Measurements from ENCODE around the gene INHBC.
"Not testable (repeated sequence)": the region's sequence is repeated elsewhere in the genome, so short reads cannot be mapped to it uniquely, and the experiment has no call there.

Gene INHBC

DNA sequence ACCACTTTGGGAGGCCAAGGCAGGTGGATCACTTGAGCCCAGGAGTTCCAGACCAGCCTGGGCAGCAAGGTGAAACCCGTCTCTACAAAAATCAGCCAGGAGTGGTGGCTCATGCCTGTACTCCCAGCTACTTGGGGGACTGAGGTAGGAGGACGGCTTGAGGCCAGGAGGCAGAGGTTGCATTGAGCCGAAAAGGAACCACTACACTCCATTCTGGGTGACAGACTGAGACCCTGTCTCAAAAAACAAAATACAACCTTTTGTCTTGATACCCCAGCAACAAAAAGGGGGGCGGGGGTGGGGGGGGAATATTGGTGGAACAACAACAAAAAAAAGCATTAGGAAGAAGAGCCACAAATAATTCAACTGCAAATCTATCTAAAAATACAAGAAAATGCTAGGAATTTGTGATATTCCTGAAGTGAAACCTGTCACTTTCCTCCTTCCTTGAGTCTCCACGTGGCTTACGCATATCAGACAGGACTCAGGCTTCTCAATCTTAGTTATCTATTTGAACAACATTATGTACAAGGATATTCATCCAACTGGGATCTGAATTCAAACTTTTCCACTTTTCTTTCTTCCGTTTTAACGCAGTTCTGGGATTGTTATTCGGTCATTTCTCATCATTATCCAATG lies 5.0 kb upstream of the INHBC start:
- peak in 1 of 4 experiments; percentile 23 for DNase-seq

GRCh38 chr12:57430112-57430930 lies 4.3 kb upstream of the INHBC start:
- DNase-seq = peak in 1 of 4 experiments; percentile 84

GRCh38 chr12:57430931-57431566 lies 3.5 kb upstream of the INHBC start, which contains the start of gene R3HDM2:
Gene R3HDM2 (minus strand): TSS chr12:57431043. CDS start chr12:57310428, 120,615 bp downstream.
- peak; percentile 97 to 98 (median 98) for DNase-seq

GRCh38 chr12:57431654-57432188 lies 2.9 kb upstream of the INHBC start:
- no peak for DNase-seq

DNA sequence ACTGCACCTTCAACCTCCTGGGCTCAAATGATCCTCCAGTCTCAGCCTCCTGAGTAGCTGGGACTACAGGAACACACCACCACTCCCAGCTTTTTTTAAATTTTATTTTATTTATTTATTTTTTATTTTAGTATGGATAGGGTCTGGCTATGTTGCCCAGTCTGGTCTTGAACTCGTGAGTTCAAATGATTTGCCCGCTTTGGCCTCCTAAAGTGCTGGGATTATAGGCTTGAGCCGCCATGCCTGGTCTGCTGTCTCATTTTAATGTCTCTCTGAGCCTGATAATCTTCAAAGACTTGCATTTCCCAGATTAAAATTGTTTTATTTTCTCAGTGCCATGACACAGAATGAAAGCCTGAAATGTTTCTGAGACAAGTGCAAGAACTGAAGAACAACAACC lies 1.2 kb upstream of the INHBC start:
- no peak for DNase-seq

GRCh38 chr12:57435293-57435692 lies 709 bp downstream of the INHBC start:
- no peak for DNase-seq

DNA sequence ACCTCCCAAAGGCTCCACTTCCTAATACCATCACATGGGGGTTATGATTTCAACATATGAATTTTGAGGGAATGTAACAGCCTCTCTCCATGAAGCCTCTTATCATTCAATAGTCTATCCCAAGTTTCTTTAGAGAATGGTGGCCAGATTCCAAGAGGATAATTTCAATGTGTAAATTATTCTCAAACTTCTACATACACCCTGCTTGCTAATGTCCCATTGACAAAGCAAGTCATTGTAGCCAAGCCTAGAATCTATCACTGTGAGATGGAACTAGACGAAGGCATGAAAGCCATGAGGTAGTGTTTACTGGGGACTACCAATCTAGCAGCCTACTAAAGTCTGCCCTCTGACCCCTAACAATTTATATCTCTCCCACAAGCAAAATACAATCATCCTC lies 3.8 kb downstream of the INHBC start:
- DNase-seq = no peak

GRCh38 chr12:57439762-57440266 lies 5.2 kb downstream of the INHBC start:
- DNase-seq = no peak

- not testable (repeated sequence) for DNase-seq
These were observed 6.8 kb downstream of the INHBC start for GRCh38 chr12:57441393-57441792.

DNA sequence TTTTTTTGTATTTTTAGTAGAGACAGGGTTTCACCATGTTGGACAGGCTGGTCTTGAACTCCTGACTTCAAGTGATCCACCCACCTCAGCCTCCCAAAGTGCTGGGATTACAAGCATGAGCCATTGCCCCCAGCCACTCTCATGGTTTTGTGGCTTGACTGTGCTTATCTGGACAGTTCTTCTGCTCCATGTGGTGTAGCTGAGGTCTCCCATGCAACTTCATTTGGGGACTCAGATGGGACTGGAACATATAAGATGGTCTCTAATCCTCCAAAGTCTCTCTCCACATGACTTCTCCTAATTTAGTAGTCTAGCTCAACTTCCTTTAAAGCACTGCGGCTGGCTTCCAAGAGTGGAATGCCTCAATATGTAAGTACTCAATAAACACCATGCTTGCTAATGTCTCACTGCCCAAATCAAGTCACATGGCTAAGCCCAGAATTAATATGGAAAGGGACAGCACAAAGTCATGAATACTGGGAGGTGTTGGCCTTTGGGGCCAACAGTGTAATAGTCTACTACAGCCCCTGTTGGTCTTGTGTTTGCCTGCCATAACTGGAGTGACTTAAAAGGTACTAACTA lies 7.4 kb downstream of the INHBC start:
- peak in 1 of 4 experiments; percentile 33 for DNase-seq

DNA sequence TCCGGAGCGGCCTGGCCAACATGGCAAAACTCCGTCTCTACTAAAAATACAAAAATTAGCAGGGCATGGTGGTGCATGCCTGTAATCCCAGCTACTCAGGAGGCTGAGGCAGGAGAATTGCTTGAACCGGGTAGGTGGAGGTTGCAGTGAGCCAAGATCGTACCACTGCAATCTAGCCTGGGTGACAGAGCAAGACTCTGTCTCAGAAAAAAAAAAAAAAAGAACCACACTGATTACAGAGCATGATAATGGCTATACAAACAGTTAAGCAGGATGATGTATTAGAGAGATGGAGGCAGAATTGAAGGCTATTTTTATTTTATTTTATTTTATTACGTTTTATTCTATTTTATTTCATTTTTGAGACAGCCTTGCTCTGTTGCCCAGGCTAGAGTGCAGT lies 9.8 kb downstream of the INHBC start:
- not testable (repeated sequence) for DNase-seq

GRCh38 chr12:57444744-57445143 lies 10.2 kb downstream of the INHBC start:
- DNase-seq = no peak

DNA sequence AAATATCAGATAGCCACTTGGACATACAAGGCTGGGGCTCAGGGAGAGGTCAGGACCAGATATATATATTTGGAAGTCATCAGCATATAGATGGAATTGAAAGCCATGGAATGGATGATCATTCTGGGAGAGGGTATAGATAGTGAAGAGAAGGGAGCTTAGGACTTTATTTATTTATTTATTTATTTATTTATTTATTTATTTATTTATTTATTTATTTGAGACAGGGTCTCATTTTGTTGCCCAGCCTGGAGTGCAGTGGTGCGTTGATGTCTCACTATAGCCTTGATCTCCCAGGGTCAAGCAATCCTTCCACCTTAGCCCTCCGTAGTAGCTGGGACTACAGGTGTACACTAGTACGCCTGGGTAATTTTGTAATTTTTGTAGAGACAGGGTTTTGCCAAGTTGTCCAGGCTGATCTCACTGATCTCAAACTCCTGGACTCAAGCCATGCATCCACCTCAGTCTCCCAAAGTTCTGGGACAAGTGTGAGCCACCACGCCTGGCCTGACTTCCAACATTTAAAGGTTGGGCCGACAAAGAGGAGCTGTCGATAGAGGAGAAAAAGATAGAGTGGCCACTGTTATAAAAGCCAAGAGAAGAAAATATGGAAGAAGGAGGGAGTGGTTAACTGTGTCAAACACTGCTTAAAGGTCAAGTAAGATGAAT lies 11.8 kb downstream of the INHBC start:
- no peak for DNase-seq

DNA sequence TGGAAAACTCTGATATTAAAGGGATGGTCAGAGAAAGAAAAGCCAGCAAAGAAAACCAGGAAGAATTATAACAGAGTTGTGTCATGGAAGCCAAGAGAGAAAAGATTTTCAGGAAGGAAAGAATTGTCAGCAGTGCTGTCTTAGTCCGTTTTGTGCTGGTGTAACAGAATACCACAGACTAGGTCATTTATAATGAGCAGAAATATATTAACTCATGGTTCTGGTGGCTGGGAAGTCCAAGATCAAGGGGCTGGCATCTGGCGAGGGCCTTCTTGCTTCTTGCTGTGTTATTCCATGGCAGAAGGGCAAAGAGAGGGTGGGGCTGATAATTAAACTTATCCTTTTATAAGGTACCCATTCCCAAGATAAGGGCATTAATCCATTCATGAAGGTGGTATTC lies 14.1 kb downstream of the INHBC start:
- no peak for DNase-seq

DNA sequence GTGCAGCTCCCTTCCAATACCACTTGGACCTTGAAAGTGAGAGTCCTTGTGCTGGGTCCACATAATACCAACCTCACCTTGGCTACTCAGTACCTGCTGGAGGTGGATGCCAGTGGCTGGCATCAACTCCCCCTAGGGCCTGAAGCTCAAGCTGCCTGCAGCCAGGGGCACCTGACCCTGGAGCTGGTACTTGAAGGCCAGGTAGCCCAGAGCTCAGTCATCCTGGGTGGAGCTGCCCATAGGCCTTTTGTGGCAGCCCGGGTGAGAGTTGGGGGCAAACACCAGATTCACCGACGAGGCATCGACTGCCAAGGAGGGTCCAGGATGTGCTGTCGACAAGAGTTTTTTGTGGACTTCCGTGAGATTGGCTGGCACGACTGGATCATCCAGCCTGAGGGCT lies 14.8 kb downstream of the INHBC start:
- no peak for DNase-seq

DNA sequence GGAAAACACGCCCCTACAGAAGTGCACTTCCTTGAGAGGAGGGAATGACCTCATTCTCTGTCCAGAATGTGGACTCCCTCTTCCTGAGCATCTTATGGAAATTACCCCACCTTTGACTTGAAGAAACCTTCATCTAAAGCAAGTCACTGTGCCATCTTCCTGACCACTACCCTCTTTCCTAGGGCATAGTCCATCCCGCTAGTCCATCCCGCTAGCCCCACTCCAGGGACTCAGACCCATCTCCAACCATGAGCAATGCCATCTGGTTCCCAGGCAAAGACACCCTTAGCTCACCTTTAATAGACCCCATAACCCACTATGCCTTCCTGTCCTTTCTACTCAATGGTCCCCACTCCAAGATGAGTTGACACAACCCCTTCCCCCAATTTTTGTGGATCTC lies 15.5 kb downstream of the INHBC start:
- DNase-seq = no peak

GRCh38 chr12:57451233-57451778 lies 16.7 kb downstream of the INHBC start:
- no peak for DNase-seq

GRCh38 chr12:57452181-57452936 lies 17.8 kb downstream of the INHBC start:
- DNase-seq = peak in 3 of 4 experiments; percentile 10 to 51 (median 40)

DNA sequence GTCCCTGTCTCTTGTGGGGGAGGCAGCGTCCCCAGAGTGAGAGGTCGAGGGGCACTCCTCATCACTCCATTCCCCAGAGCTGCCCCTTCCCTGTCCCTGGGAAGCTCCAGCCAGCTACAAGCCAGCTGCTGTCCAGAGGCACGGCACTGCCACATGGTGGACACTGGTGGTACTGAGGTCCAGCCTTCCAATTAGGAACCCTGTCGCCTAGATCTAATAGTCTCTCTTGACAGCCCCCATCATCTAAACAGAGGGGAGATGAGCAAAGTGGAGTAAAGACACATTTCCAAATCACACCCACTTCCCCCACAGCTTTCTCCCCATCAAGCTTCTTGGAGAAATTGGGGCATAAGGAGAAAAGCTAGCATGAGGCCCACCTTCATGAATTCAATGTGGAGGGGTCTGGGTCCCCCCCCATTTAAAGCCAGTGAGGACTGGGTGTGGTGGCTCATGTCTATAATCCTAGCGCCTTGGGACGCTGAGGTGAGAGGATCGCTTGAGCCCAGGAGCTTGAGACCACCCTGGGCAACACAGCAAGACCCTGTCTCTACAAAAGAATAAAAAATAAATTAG lies 18.4 kb downstream of the INHBC start:
- peak; percentile 76 to 87 (median 82) for DNase-seq

GRCh38 chr12:57454213-57454565 lies 19.6 kb downstream of the INHBC start:
- DNase-seq = no peak

Data from suppressor macrophage (primary cell).